ENCODE data around the gene PITX1.

GRCh38 chr5:135004376-135004775, 29.7 kb downstream of the PITX1 start:
- TF ChIP-seq CREB5 (CRISPR knock-in tag; IDR thresholded peaks at IDR 0.05; ENCODE audit: low read depth) (no peak), PATZ1 (CRISPR knock-in tag; IDR thresholded peaks at IDR 0.05; ENCODE audit: borderline replicate concordance) (no peak), ZFP30 (CRISPR knock-in tag; IDR thresholded peaks at IDR 0.05) (no peak), ZFP3 (CRISPR knock-in tag; IDR thresholded peaks at IDR 0.05) (no peak), ARNTL (CRISPR knock-in tag; IDR thresholded peaks at IDR 0.05; ENCODE audit: borderline replicate concordance, low read depth) (no peak), SNAI2 (CRISPR knock-in tag; IDR thresholded peaks at IDR 0.05) (no peak), TSHZ2 (CRISPR knock-in tag; IDR thresholded peaks at IDR 0.05) (no peak), CSDC2 (CRISPR knock-in tag; IDR thresholded peaks at IDR 0.05) (no peak), ZC3H10 (CRISPR knock-in tag; IDR thresholded peaks at IDR 0.05) (no peak), ZNF8 (CRISPR knock-in tag; IDR thresholded peaks at IDR 0.05) (no peak), ISL1 (CRISPR knock-in tag; IDR thresholded peaks at IDR 0.05) (no peak), RARB (CRISPR knock-in tag; IDR thresholded peaks at IDR 0.05) (no peak), CSRNP3 (CRISPR knock-in tag; IDR thresholded peaks at IDR 0.05) (no peak)
